ENCODE measurements around the gene SNRPD2. TPM values are rescaled to one million over a fixed set of nuclear protein-coding genes. Genes with fewer than 3 reads are reported as not detected.

The SNRPD2 gene
- total RNA-seq = 355 and 375 TPM in 2 replicates

DNA sequence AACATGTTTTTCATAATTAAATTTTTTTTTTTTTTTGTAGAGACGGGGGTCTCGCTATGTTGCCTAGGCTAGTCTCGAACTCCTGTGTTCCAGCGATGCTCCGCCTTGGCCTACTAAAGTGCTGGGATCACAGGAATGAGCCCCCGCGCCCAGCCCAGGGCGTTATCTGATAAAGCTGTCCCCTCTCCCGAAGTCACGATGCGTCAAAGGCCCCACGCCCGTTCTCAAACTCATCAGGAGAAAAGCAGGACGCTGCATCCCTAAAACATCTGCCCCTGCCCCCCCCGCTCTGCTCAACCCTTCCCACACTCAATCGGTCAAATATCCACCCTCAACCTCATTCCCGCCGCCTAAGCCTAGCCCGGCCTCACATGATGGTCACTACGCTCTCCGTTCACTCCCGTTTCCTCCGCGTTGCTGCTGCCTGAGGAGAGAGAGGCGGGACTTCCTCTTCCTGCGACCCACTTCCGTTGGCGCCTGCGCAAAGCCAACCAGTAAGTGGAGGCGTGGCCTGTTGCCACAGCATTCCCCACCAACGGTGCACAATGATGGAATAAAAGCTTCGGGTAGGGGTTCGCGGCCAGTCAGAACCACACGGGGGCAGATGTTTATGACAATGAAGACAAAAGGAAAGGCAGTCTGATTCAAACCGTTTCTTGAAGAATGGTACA is at the start of gene SNRPD2:
SNRPD2 (minus strand) TSS at position 438 of the 671 bp plus-strand sequence; CDS start at position 373, 65 bp downstream.

DNA sequence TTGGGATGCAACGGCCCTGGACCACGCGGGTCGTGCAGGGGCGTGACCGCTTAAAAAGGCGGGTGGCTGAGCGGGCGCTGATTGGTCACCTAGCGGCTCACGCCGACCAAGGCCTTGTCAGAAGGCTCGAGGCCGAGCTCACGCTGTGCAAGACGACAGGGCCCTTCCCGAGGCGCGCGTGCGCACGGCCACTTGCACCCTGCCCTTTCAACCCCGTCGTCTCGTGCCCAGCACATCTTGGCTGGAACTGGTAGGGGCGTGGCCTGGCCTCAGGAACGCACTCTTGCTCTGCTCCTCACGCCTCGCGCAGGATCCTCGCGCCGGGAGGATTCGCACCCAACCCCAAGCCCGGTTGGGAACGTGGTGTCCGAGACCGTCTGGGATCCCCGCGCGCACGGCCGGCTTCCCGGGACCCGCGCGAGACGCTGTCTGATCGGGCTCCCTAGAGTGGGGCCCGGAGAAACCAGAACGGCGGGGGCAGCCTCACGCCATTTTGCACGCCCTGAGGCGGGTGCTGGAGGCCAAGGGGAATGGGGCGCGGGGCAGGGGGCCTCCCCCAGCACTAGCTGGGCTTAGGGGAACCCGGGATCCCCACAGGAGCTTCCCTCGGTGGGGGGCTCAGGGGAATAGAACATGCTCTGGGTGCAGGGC is 41.5 kb upstream of the SNRPD2 start, which contains the start of gene MEIOSIN:
MEIOSIN (plus strand) TSS at position 280 of the 651 bp plus-strand sequence. CDS start 1,938 bp downstream, outside the sequence.

GRCh38 chr19:45730368-45731288 is 38.9 kb upstream of the SNRPD2 start, which contains the start of gene FBXO46:
Gene FBXO46 (minus strand): TSS chr19:45730896. CDS start chr19:45713495, 17,401 bp downstream.

DNA sequence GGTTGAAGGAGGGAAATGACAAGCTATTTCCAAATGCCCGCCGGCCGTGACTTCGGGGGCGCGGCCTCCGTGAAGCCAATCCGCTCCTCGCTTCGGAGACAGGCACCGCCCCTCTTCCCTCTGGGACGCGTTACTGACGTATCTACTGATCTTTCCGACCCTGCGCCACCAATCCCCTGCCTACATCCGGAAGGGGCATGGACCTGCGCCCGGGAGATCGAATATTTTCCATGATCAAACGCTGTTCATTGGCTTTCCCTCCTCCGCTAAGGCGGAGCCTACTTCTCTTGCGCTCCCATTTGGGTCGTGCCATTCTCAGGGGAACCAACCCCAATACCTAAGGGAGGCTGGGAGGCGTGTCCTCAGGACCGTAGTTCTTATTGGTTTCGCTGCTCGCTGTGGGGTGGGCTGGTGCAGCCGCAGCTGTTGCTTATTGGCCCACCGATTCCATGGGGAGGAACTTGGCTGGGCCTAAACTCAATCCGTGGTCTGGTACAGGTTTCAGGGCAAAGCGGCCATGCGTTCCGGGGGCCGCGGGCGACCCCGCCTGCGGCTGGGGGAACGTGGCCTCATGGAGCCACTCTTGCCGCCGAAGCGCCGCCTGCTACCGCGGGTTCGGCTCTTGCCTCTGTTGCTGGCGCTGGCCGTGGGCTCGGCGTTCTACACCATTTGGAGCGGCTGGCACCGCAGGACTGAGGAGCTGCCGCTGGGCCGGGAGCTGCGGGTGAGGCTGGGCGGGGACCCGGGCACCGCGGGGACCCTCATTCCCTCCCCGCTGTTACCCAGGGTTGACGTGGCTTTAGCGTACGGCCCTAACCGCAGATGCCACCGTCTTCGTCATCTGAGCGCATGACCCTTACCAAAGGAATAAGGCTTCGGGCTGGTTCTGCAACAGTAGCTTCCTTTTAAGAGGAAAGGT is 693 bp upstream of the SNRPD2 start, which contains the start of gene QPCTL:
QPCTL (plus strand) TSS at position 480 of the 919 bp plus-strand sequence; CDS start at position 518, 38 bp downstream.

GRCh38 chr19:45667620-45668341 is 24.0 kb downstream of the SNRPD2 start, which contains the start of gene GIPR:
Gene GIPR (plus strand): TSS chr19:45668221. CDS start chr19:45669521, 1,300 bp downstream.

DNA sequence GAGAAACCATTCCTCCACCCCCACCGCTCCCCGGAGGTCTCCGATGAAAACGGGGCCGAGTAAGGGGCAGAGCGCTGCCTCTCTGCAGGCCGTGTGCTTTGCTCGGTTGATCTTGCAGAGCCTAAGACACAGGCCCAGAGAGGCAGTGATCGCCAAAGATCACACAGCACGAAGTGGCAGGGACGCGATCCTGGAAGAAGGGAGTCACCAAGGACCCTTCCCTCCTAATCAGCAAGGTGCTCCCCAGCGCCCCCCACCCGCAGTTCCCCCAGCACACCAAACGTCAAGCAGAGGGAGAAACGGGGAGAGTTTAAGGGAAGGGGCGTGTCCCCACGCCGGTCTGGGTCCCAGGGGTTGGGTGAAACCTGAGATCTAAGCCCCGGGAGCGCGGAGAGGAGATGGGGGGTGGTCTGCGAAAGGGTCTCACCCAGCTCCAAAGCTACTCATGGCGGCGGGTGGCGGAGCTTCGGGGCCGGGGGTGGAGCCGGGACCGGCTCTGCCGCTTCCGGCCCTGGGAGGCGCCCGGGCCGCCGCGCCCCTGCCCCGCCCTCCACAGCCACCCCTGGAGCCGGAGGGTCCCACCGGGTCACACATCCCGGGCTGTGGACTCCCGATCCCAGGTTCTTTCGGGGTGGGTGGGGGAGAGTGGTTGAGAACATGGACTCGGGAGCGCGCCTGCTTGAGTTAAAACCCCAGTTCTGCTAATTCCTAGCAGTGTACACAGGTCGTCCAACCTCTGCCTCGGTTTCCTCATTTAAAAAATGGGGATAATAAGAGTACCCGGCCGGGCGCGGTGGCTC is 52.6 kb downstream of the SNRPD2 start, which contains the start of gene EML2:
EML2 (minus strand) TSS at position 468 of the 800 bp plus-strand sequence; CDS start at position 447, 21 bp downstream.

Other genes with a start within 250 kb of the SNRPD2 start
- gene FOSB, start 224.0 kb downstream of the SNRPD2 start, total RNA-seq = 2.5 and 3.0 TPM in 2 replicates
- 15.3 and 17.7 TPM in 2 replicates for gene RTN2, start 194.9 kb downstream of the SNRPD2 start, total RNA-seq
- 0.84 and 0.89 TPM in 2 replicates for gene PPM1N, start 193.5 kb downstream of the SNRPD2 start, total RNA-seq
- 93.5 and 101 TPM in 2 replicates for gene VASP, start 184.5 kb downstream of the SNRPD2 start, total RNA-seq
- gene OPA3, start 107.2 kb downstream of the SNRPD2 start, total RNA-seq = 5.8 and 6.7 TPM in 2 replicates
- under 0.01 and 0.17 TPM in 2 replicates for gene GPR4, start 89.7 kb downstream of the SNRPD2 start, total RNA-seq
- gene EML2, start 52.6 kb downstream of the SNRPD2 start, total RNA-seq = 20.5 and 21.0 TPM in 2 replicates
- 0.50 TPM in 1 of 2 replicates, not detected in the other for gene GIPR, start 23.7 kb downstream of the SNRPD2 start, total RNA-seq
- gene QPCTL, start 713 bp upstream of the SNRPD2 start, total RNA-seq = 27.4 and 27.6 TPM in 2 replicates
- gene FBXO46, start 38.9 kb upstream of the SNRPD2 start, total RNA-seq = 8.0 and 8.1 TPM in 2 replicates
- not detected in 2 replicates for gene MEIOSIN, start 41.5 kb upstream of the SNRPD2 start, total RNA-seq
- 12.6 and 15.3 TPM in 2 replicates for gene SIX5, start 77.3 kb upstream of the SNRPD2 start, total RNA-seq
- gene DMPK, start 90.5 kb upstream of the SNRPD2 start, total RNA-seq = 16.0 and 17.1 TPM in 2 replicates
- 24.2 and 28.2 TPM in 2 replicates for gene DMWD, start 100.9 kb upstream of the SNRPD2 start, total RNA-seq
- not detected in 2 replicates for gene RSPH6A, start 123.4 kb upstream of the SNRPD2 start, total RNA-seq
- 29.6 and 31.4 TPM in 2 replicates for gene SYMPK, start 171.2 kb upstream of the SNRPD2 start, total RNA-seq
- under 0.01 TPM in 1 of 2 replicates, not detected in the other for gene FOXA3, start 172.4 kb upstream of the SNRPD2 start, total RNA-seq
- 23.4 and 24.4 TPM in 2 replicates for gene IRF2BP1, start 194.2 kb upstream of the SNRPD2 start, total RNA-seq
- gene MYPOP, start 210.7 kb upstream of the SNRPD2 start, total RNA-seq = 2.7 and 2.9 TPM in 2 replicates
- not detected in 2 replicates for gene NANOS2, start 222.8 kb upstream of the SNRPD2 start, total RNA-seq

Data from bronchus fibroblast of lung (primary cell).